MM.1S (cell line): ENCODE data around the gene PIMREG.

Experiments
- CTCF ChIP-seq: fragments of 300-600 bp; sonication (generic); IDR thresholded peaks from 2 replicates; pipeline ENCODE4 v1.5.1; 2016; ENCODE audit warnings: antibody characterized with exemption, low read length, mixed read lengths
- EZH2 ChIP-seq: fragments of 300-600 bp; sonication (generic); optimal IDR thresholded peaks from 2 replicates; pipeline ENCODE3; 2017; ENCODE audit warnings: low read depth, mild to moderate bottlenecking, antibody characterized with exemption, low read length, mixed read lengths
- EZH2phosphoT487 ChIP-seq: fragments of 300-600 bp; sonication (generic); IDR thresholded peaks from 2 replicates; pipeline ENCODE4 v1.6.1; 2018; ENCODE audit warnings: antibody characterized with exemption, low read length

- no peak for TF ChIP-seq CTCF
- TF ChIP-seq EZH2: no peak
- no peak for TF ChIP-seq EZH2phosphoT487
Measured at GRCh38 chr17:6478486-6478885, 34.2 kb downstream of the PIMREG start.
